ENCODE results near the gene RPP40. TPM values are rescaled to one million over a fixed set of nuclear protein-coding genes. Genes with fewer than 3 reads are reported as not detected.

The RPP40 gene
- total RNA-seq, 1 donor from 2014 or later: 8.5 TPM

DNA sequence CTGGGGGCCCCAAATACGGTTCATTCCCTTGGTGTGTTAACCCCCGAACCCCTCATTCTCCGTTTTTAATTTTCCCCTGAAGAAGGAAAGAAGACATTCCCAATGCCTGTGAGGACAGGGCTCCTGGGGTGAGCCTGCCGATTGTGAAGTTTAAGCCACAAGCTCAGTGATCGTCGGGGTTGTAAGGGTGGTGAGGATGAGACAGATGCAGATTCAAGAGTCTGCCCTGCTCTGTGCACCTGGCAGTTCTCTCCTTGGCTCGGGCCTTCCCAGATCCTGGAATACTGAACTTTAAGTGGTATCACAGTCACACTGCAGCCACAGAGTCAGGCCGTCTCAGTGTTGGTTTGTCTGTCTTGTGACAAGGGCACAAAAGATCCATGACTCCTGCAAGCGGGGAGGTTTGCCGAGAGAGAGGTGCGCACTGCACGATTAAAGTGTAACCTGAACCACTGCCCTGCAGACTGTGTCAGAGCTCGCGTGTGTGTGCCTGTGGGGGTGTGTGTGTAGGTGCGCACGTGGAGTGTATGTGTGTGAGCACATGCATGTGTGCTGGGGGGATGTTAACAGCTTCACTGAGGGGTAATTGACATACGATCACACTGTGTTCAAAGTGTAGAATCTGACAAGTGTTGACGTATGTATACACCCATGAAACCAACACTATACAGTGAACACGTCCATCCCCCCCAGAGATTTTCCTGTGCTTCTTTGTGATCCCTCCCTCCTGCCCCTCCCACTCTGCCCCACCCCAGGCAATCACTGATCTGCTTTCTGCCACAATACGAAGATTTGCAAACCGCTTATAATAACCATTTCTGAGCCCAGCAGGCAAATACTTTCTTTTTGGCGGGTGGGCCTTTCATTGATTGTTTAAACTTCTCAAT, 38.9 kb downstream of the RPP40 start:
- TF ChIP-seq, protein P1, sequence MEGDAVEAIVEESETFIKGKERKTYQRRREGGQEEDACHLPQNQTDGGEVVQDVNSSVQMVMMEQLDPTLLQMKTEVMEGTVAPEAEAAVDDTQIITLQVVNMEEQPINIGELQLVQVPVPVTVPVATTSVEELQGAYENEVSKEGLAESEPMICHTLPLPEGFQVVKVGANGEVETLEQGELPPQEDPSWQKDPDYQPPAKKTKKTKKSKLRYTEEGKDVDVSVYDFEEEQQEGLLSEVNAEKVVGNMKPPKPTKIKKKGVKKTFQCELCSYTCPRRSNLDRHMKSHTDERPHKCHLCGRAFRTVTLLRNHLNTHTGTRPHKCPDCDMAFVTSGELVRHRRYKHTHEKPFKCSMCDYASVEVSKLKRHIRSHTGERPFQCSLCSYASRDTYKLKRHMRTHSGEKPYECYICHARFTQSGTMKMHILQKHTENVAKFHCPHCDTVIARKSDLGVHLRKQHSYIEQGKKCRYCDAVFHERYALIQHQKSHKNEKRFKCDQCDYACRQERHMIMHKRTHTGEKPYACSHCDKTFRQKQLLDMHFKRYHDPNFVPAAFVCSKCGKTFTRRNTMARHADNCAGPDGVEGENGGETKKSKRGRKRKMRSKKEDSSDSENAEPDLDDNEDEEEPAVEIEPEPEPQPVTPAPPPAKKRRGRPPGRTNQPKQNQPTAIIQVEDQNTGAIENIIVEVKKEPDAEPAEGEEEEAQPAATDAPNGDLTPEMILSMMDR (conservative IDR thresholded peaks at IDR 0.05; ENCODE audit: low read depth, low read length): no peak
- no peak for DNase-seq (ENCODE audit: low read depth)
- no peak overlapping the region for H3K4me3 ChIP-seq (ENCODE audit: low read depth, low read length)

GRCh38 chr6:4962905-4963304, 40.9 kb downstream of the RPP40 start:
- TF ChIP-seq, protein P1 (conservative IDR thresholded peaks at IDR 0.05; ENCODE audit: low read depth, low read length): no peak
- DNase-seq (ENCODE audit: low read depth): no peak

GRCh38 chr6:4961322-4962168, 42.3 kb downstream of the RPP40 start:
- no peak for DNase-seq (ENCODE audit: low read depth)
- H3K4me3 ChIP-seq (ENCODE audit: low read depth, low read length): no peak overlapping the region

More at GRCh38 chr6:4962905-4963304, 40.9 kb downstream of the RPP40 start:
- H3K4me3 ChIP-seq (ENCODE audit: low read depth, low read length): no peak overlapping the region

DNA sequence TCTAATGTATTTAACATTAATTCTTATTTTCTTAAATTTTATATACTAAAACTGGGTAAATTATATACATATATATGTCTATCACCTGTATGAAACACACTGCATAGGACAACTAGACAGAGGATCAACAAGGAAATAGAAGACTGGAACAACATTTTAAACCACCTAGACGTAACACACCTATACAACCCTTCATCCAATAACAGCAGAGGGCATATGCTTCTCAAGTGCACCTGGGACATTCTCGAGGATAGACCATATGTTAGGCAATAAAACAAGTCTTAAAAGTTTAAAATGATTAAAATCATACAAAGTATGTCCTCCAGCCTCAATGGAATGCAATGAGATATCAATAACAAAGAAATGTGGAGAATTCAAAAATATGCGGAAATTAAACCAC, 45.2 kb downstream of the RPP40 start:
- DNase-seq (ENCODE audit: low read depth): no peak
- TF ChIP-seq, protein P1 (conservative IDR thresholded peaks at IDR 0.05; ENCODE audit: low read depth, low read length): no peak
- no peak overlapping the region for H3K4me3 ChIP-seq (ENCODE audit: low read depth, low read length)

More at GRCh38 chr6:4961322-4962168, 42.3 kb downstream of the RPP40 start:
- TF ChIP-seq, protein P1 (conservative IDR thresholded peaks at IDR 0.05; ENCODE audit: low read depth, low read length): no peak

- TF ChIP-seq, protein P1 (conservative IDR thresholded peaks at IDR 0.05; ENCODE audit: low read depth, low read length): peak; percentile 47
- DNase-seq (ENCODE audit: low read depth): no peak
- no peak overlapping the region for H3K4me3 ChIP-seq (ENCODE audit: low read depth, low read length)
Measured at GRCh38 chr6:4957521-4958231, 46.2 kb downstream of the RPP40 start.

- H3K4me3 ChIP-seq (ENCODE audit: low read depth, low read length): no peak overlapping the region
- DNase-seq (ENCODE audit: low read depth): no peak
- TF ChIP-seq, protein P1 (conservative IDR thresholded peaks at IDR 0.05; ENCODE audit: low read depth, low read length): no peak
Measured at GRCh38 chr6:4956625-4957024, 47.2 kb downstream of the RPP40 start.

All from epithelial cell of proximal tubule (primary cell).